NB4 (cell line): ENCODE results near the gene FBXL17.

Experiments used
- MYC ChIP-seq: IDR thresholded peaks from 2 replicates; pipeline ENCODE4 v1.6.1; 2011; ENCODE audit warnings: low read depth, low read length
- POLR2A ChIP-seq: IDR thresholded peaks from 2 replicates; pipeline ENCODE4 v1.6.1; 2011; ENCODE audit warnings: mild to moderate bottlenecking; ENCODE audit not compliant: insufficient read length; ENCODE audit errors: extremely low read depth
- TF ChIP-seq, protein P1 (sequence below): IDR thresholded peaks from one replicate; pipeline ENCODE4 v1.5.1; 2012; ENCODE audit warnings: low read depth, low read length
- TF ChIP-seq, protein P2 (sequence below): IDR thresholded peaks from 2 replicates; pipeline ENCODE4 v1.6.1; 2011; ENCODE audit warnings: low read depth, low read length

DNA sequence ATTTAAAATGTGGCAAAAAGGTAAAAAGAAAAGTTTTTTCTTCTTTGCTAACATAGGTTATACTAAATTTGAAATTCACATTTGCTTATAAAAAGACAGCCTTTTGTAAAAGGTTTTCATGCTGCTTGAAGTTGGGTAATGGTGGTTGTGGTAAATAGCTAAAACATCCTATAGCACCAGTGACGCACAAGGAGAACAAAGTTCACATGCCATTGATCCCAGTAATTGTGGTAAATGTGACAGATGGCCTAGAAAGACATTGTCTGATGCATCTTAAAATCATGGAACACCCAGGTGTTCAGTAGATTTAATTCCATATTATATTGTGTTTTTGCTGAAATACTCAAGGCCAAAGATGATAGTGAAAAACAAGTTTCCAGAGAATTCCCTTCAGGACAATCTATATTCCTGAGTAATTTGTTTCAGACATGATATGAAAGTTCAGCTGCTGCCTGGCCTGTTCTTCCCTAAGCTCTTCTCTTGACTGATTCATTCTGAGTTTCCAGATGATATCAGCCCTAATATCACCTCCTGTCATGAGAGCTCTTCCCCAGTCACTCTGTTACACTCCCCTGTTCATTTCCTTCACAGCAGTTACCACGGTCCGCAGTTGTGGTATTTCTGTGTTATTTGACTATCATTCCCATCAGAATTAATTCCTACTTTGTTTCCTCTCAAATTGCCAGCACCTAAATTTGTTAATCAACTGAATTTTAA, 4.6 kb upstream of the FBXL17 start:
- TF ChIP-seq, protein P1, sequence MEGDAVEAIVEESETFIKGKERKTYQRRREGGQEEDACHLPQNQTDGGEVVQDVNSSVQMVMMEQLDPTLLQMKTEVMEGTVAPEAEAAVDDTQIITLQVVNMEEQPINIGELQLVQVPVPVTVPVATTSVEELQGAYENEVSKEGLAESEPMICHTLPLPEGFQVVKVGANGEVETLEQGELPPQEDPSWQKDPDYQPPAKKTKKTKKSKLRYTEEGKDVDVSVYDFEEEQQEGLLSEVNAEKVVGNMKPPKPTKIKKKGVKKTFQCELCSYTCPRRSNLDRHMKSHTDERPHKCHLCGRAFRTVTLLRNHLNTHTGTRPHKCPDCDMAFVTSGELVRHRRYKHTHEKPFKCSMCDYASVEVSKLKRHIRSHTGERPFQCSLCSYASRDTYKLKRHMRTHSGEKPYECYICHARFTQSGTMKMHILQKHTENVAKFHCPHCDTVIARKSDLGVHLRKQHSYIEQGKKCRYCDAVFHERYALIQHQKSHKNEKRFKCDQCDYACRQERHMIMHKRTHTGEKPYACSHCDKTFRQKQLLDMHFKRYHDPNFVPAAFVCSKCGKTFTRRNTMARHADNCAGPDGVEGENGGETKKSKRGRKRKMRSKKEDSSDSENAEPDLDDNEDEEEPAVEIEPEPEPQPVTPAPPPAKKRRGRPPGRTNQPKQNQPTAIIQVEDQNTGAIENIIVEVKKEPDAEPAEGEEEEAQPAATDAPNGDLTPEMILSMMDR: no peak
- no peak for TF ChIP-seq POLR2A
- TF ChIP-seq, protein P2, sequence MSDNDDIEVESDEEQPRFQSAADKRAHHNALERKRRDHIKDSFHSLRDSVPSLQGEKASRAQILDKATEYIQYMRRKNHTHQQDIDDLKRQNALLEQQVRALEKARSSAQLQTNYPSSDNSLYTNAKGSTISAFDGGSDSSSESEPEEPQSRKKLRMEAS: no peak
- TF ChIP-seq MYC: no peak
